ENCODE data around the gene ASS1. TPM values are rescaled to one million over a fixed set of nuclear protein-coding genes. Genes with fewer than 3 reads are reported as not detected.

Gene ASS1
- total and polyA plus RNA-seq, 2 of the 13 experiments (the other 11 are each of a cell fraction or from before 2014, with no cell fraction given): 77.6 to 122 TPM

DNA sequence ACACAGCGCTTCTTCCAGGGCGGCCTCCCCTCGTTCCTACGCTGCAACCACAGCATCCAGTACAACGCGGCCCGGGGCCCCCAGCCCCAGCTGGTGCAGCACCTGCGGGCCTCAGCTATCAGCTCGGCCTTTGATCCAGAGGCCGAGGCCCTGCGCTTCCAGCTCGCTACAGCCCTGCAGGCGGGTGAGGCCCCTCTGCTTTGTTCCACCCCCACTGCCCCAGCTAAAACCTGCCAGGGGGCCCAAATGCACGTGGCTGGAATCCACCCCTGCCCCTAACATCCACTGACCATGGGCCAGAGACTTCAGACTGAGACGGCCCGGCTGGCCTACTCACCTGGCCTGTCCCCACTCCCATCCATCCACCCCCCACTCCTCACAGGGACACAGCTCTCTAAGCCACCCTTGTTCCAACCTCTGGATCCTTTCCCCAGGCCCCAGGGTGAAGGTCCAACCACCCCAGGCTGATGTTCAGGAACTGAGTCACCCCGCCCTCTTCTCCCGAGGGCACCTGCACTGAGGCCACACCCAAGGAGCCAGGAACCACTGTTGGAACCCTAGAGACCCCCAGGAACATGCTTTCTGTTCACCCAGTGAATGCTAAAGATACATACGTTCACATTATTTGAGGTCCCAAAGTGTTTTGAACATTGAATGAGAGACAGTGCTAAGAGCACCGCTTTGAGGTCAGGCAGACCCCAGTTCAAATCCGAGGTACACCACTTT lies 18.9 kb upstream of the ASS1 start (continued):
- peak; percentile 36; the same call in 1 of the 2 replicates for TF ChIP-seq ARNT2 (CRISPR knock-in tag; IDR thresholded peaks at IDR 0.05; ENCODE audit: low read depth)
- TF ChIP-seq EP300 (IDR thresholded peaks at IDR 0.05; ENCODE audit: low read depth in 2 of 2, low read length in 2 of 2): 0 out of 4 replicates have a peak, but pooled peaks of 1 of the 2 experiments have one; percentile 9
- TF ChIP-seq EP300 (CRISPR knock-in tag; IDR thresholded peaks at IDR 0.05; ENCODE audit: borderline replicate concordance): no peak
- TF ChIP-seq MTA1 (CRISPR knock-in tag; IDR thresholded peaks at IDR 0.05; ENCODE audit: borderline replicate concordance): peak; percentile 67; the same call in 1 of the 2 replicates
- TF ChIP-seq, protein P1, sequence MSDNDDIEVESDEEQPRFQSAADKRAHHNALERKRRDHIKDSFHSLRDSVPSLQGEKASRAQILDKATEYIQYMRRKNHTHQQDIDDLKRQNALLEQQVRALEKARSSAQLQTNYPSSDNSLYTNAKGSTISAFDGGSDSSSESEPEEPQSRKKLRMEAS (IDR thresholded peaks at IDR 0.05): peak; percentile 64; the same call in 1 of the 2 replicates
- peak; percentile 43; the same call in 1 of the 2 replicates for TF ChIP-seq ZNF292 (CRISPR knock-in tag; IDR thresholded peaks at IDR 0.05; ENCODE audit: borderline replicate concordance, low read depth)
- TF ChIP-seq HNF4A (CRISPR knock-in tag; IDR thresholded peaks at IDR 0.05): peak; percentile 77
- TF ChIP-seq ZSCAN25 (CRISPR knock-in tag; IDR thresholded peaks at IDR 0.05): peak; percentile 99
- no peak for TF ChIP-seq SAFB2 (CRISPR knock-in tag; IDR thresholded peaks at IDR 0.05; ENCODE audit: borderline replicate concordance, low read depth)
- no peak for TF ChIP-seq SOX6 (IDR thresholded peaks at IDR 0.05)
- TF ChIP-seq SOX6 (CRISPR knock-in tag; IDR thresholded peaks at IDR 0.05): peak; percentile 60; the same call in 1 of the 2 replicates
- peak; percentile 44 for TF ChIP-seq ZEB1 (IDR thresholded peaks at IDR 0.05; ENCODE audit: insufficient replicate concordance, low read depth)
- TF ChIP-seq, protein P2, sequence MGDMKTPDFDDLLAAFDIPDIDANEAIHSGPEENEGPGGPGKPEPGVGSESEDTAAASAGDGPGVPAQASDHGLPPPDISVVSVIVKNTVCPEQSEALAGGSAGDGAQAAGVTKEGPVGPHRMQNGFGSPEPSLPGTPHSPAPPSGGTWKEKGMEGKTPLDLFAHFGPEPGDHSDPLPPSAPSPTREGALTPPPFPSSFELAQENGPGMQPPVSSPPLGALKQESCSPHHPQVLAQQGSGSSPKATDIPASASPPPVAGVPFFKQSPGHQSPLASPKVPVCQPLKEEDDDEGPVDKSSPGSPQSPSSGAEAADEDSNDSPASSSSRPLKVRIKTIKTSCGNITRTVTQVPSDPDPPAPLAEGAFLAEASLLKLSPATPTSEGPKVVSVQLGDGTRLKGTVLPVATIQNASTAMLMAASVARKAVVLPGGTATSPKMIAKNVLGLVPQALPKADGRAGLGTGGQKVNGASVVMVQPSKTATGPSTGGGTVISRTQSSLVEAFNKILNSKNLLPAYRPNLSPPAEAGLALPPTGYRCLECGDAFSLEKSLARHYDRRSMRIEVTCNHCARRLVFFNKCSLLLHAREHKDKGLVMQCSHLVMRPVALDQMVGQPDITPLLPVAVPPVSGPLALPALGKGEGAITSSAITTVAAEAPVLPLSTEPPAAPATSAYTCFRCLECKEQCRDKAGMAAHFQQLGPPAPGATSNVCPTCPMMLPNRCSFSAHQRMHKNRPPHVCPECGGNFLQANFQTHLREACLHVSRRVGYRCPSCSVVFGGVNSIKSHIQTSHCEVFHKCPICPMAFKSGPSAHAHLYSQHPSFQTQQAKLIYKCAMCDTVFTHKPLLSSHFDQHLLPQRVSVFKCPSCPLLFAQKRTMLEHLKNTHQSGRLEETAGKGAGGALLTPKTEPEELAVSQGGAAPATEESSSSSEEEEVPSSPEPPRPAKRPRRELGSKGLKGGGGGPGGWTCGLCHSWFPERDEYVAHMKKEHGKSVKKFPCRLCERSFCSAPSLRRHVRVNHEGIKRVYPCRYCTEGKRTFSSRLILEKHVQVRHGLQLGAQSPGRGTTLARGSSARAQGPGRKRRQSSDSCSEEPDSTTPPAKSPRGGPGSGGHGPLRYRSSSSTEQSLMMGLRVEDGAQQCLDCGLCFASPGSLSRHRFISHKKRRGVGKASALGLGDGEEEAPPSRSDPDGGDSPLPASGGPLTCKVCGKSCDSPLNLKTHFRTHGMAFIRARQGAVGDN (CRISPR knock-in tag; IDR thresholded peaks at IDR 0.05): peak; percentile 76
- TF ChIP-seq, protein P3, sequence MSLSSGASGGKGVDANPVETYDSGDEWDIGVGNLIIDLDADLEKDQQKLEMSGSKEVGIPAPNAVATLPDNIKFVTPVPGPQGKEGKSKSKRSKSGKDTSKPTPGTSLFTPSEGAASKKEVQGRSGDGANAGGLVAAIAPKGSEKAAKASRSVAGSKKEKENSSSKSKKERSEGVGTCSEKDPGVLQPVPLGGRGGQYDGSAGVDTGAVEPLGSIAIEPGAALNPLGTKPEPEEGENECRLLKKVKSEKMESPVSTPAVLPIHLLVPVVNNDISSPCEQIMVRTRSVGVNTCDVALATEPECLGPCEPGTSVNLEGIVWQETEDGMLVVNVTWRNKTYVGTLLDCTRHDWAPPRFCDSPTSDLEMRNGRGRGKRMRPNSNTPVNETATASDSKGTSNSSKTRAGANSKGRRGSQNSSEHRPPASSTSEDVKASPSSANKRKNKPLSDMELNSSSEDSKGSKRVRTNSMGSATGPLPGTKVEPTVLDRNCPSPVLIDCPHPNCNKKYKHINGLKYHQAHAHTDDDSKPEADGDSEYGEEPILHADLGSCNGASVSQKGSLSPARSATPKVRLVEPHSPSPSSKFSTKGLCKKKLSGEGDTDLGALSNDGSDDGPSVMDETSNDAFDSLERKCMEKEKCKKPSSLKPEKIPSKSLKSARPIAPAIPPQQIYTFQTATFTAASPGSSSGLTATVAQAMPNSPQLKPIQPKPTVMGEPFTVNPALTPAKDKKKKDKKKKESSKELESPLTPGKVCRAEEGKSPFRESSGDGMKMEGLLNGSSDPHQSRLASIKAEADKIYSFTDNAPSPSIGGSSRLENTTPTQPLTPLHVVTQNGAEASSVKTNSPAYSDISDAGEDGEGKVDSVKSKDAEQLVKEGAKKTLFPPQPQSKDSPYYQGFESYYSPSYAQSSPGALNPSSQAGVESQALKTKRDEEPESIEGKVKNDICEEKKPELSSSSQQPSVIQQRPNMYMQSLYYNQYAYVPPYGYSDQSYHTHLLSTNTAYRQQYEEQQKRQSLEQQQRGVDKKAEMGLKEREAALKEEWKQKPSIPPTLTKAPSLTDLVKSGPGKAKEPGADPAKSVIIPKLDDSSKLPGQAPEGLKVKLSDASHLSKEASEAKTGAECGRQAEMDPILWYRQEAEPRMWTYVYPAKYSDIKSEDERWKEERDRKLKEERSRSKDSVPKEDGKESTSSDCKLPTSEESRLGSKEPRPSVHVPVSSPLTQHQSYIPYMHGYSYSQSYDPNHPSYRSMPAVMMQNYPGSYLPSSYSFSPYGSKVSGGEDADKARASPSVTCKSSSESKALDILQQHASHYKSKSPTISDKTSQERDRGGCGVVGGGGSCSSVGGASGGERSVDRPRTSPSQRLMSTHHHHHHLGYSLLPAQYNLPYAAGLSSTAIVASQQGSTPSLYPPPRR (CRISPR knock-in tag; IDR thresholded peaks at IDR 0.05; ENCODE audit: borderline replicate concordance): 0 out of 2 replicates have a peak, but pooled peaks have one; percentile 45
- TF ChIP-seq ZNF468 (CRISPR knock-in tag; IDR thresholded peaks at IDR 0.05): no peak
- TF ChIP-seq ZNF251 (CRISPR knock-in tag; IDR thresholded peaks at IDR 0.05): no peak
- TF ChIP-seq, protein P4, sequence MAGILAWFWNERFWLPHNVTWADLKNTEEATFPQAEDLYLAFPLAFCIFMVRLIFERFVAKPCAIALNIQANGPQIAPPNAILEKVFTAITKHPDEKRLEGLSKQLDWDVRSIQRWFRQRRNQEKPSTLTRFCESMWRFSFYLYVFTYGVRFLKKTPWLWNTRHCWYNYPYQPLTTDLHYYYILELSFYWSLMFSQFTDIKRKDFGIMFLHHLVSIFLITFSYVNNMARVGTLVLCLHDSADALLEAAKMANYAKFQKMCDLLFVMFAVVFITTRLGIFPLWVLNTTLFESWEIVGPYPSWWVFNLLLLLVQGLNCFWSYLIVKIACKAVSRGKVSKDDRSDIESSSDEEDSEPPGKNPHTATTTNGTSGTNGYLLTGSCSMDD (CRISPR knock-in tag; IDR thresholded peaks at IDR 0.05): no peak
- peak; percentile 59; the same call in 1 of the 2 replicates for TF ChIP-seq ZBTB7B (CRISPR knock-in tag; IDR thresholded peaks at IDR 0.05)
- TF ChIP-seq ZIK1 (CRISPR knock-in tag; IDR thresholded peaks at IDR 0.05; ENCODE audit: borderline replicate concordance, low read depth): no peak

Data from HepG2 (cell line).